HepG2 (cell line): ENCODE data around the gene C17orf58. TPM values are rescaled to one million over a fixed set of nuclear protein-coding genes. Genes with fewer than 3 reads are reported as not detected.

ENCODE experiments used
- ATAC-seq: fragments of 200-7000 bp; cut with Tn5 transposase; 3 replicates; pipeline ENCODE4 v1.9.1; 2020; ENCODE audit warnings: mild to moderate bottlenecking, moderate library complexity
- BruUV-seq: library from RNA; stranded (reverse); fragments of 400-500 nt; replicated peaks from 2 replicates; lab custom pipeline; 2021; lab: Mats Ljungman, UMichigan
- CTCF ChIA-PET: fragments of 300-600 bp; formaldehyde crosslinking; extraction: SDS; loops from one replicate; lab custom pipeline; 2021; ENCODE audit warnings: low total read pairs, inconsistent platforms, low intra/inter-chr PET ratio; lab: Yijun Ruan, JAX
- POLR2A ChIA-PET: fragments of 350-600 bp; sonication (Branson Sonifier 250); formaldehyde crosslinking; loops from one replicate; lab custom pipeline; 2020; ENCODE audit warnings: antibody characterized with exemption, inconsistent platforms; lab: Yijun Ruan, JAX
- DNase-seq: peaks from one replicate; pipeline ENCODE4 v3.0.0-alpha.2; 2015; ENCODE audit warnings: low spot score
- FAIRE-seq: peaks from 3 replicates; lab custom pipeline; 2011; peaks lifted over from hg19 to GRCh38; lab: Jason Lieb, UNC
- H2AFZ ChIP-seq: one replicate; pipeline ENCODE4 v1.6.1; 2011; ENCODE audit warnings: low read length, inconsistent platforms
- H3K27ac ChIP-seq: fragments of 300-600 bp; 3 replicates; pipeline ENCODE4 v1.8.0; 2011; ENCODE audit warnings: mixed run types, mild to moderate bottlenecking, mixed read lengths, low read length, inconsistent platforms; ENCODE audit not compliant: insufficient read depth; ENCODE audit errors: extremely low read length
- H3K27me3 ChIP-seq, 2 experiments: fragments of 200-600 bp in 1 of 2; 2 replicates in 1 of 2; 3 replicates in 1 of 2; pipeline versions ENCODE4 v1.6.0 to v1.8.0; 2011; ENCODE audit warnings: low read length in 2 of 2, mild to moderate bottlenecking in 2 of 2, moderate library complexity in 2 of 2, inconsistent platforms in 1 of 2; ENCODE audit not compliant: insufficient read depth in 2 of 2, control insufficient read depth in 1 of 2
- H3K36me3 ChIP-seq, 2 experiments: fragments of 200-600 bp in 1 of 2; replicated peaks in 1 of 2; 2 replicates in 1 of 2; 3 replicates in 1 of 2; pipeline versions ENCODE4 v1.5.1 to v1.8.0; 2011; ENCODE audit warnings: low read length in 2 of 2, inconsistent platforms in 1 of 2; ENCODE audit not compliant: insufficient read depth in 2 of 2, control insufficient read depth in 1 of 2
- H3K4me1 ChIP-seq: 2 replicates; pipeline ENCODE4 v1.5.1; 2012; ENCODE audit warnings: low read length, inconsistent platforms; ENCODE audit not compliant: insufficient read depth
- H3K4me2 ChIP-seq: 2 replicates; pipeline ENCODE4 v1.6.0; 2011; ENCODE audit warnings: low read depth, low read length, inconsistent platforms
- H3K4me3 ChIP-seq, 3 experiments: fragments of 200-600 bp in 1 of 3; sonication (generic), shearing (Covaris generic) in 1 of 3; replicated peaks in 1 of 3; 2 replicates each; pipeline ENCODE4 v1.5.1; 2011 to 2016; ENCODE audit warnings: low read length in 3 of 3, inconsistent platforms in 2 of 3, low read depth in 2 of 3, mild to moderate bottlenecking in 2 of 3, control low read depth in 1 of 3, mixed read lengths in 1 of 3; ENCODE audit not compliant: insufficient read depth in 1 of 3
- H3K79me2 ChIP-seq: one replicate; pipeline ENCODE4 v1.6.1; 2011; ENCODE audit warnings: low read length, inconsistent platforms; ENCODE audit not compliant: insufficient read depth
- H3K9ac ChIP-seq: 2 replicates; pipeline ENCODE4 v1.6.0; 2011; ENCODE audit warnings: mild to moderate bottlenecking, low read depth, low read length, inconsistent platforms; ENCODE audit not compliant: insufficient read depth
- H3K9me3 ChIP-seq: 2 replicates; pipeline ENCODE4 v1.5.1; 2012; ENCODE audit warnings: mild to moderate bottlenecking, low read length
- H4K20me1 ChIP-seq: 2 replicates; pipeline ENCODE4 v1.6.0; 2011; ENCODE audit warnings: inconsistent platforms, mild to moderate bottlenecking, low read length, moderate library complexity; ENCODE audit not compliant: insufficient read depth
- GABPA ChIP-seq, 2 experiments: IDR thresholded peaks; 2 replicates each; pipeline ENCODE4 v1.6.1; 2011 to 2016; ENCODE audit warnings: low read depth in 2 of 2, low read length in 1 of 2, missing biosample characterization in 1 of 2, missing genetic modification characterization in 1 of 2
- GATAD2A ChIP-seq: IDR thresholded peaks from 2 replicates; pipeline ENCODE4 v1.6.1; 2016
- HNRNPL ChIP-seq: fragments of 200-400 bp; formaldehyde crosslinking; IDR thresholded peaks from 2 replicates; pipeline ENCODE4 v1.6.1; 2017; ENCODE audit warnings: mild to moderate bottlenecking, low read depth, low read length
- JDP2 ChIP-seq: sonication (generic); formaldehyde crosslinking; IDR thresholded peaks from 2 replicates; pipeline ENCODE4 v1.8.1; 2022; ENCODE audit warnings: missing genetic modification reagents, borderline replicate concordance
- JUN ChIP-seq: sonication (generic); formaldehyde crosslinking; IDR thresholded peaks from 2 replicates; pipeline ENCODE4 v1.4.0; 2020; ENCODE audit warnings: mild to moderate bottlenecking, missing genetic modification reagents
- KLF15 ChIP-seq: sonication (generic); formaldehyde crosslinking; IDR thresholded peaks from 2 replicates; pipeline ENCODE4 v1.8.1; 2023; ENCODE audit warnings: borderline replicate concordance, mild to moderate bottlenecking, inconsistent platforms, missing genetic modification reagents, mixed read lengths
- NCOR1 ChIP-seq: fragments of 200-600 bp; sonication (generic); IDR thresholded peaks from 2 replicates; pipeline ENCODE4 v1.7.0; 2017; ENCODE audit warnings: antibody characterized with exemption, low read length, borderline replicate concordance
- NKX3-1 ChIP-seq: sonication (generic); formaldehyde crosslinking; IDR thresholded peaks from 2 replicates; pipeline ENCODE4 v1.5.0; 2020; ENCODE audit warnings: missing genetic modification reagents
- NR2F6 ChIP-seq, 2 experiments: IDR thresholded peaks; 2 replicates each; pipeline ENCODE4 v1.6.1; 2016; ENCODE audit warnings: antibody characterized with exemption in 1 of 2, mild to moderate bottlenecking in 1 of 2
- POLR2A ChIP-seq, 2 experiments: IDR thresholded peaks; 2 replicates each; pipeline ENCODE4 v1.6.1; 2011; ENCODE audit warnings: low read depth in 2 of 2, low read length in 2 of 2, mild to moderate bottlenecking in 1 of 2, moderate library complexity in 1 of 2; ENCODE audit not compliant: insufficient read depth in 1 of 2
- REL ChIP-seq: sonication (generic); formaldehyde crosslinking; conservative IDR thresholded peaks from 2 replicates; pipeline ENCODE4 v1.8.0; 2022; ENCODE audit warnings: mild to moderate bottlenecking, missing genetic modification reagents, moderate library complexity
- SIN3A ChIP-seq: IDR thresholded peaks from 2 replicates; pipeline ENCODE4 v1.6.1; 2011; ENCODE audit warnings: low read depth, mild to moderate bottlenecking, control low read depth, low read length, borderline replicate concordance
- YEATS4 ChIP-seq: sonication (generic); formaldehyde crosslinking; IDR thresholded peaks from 2 replicates; pipeline ENCODE4 v1.4.0; 2020; ENCODE audit warnings: missing genetic modification reagents, borderline replicate concordance
- ZBTB8A ChIP-seq: sonication (generic); formaldehyde crosslinking; IDR thresholded peaks from 2 replicates; pipeline ENCODE4 v1.4.0; 2020; ENCODE audit warnings: mild to moderate bottlenecking, low read depth, missing genetic modification reagents, borderline replicate concordance
- ZFYVE20 ChIP-seq: sonication (generic); formaldehyde crosslinking; IDR thresholded peaks from 2 replicates; pipeline ENCODE4 v1.8.0; 2023; ENCODE audit warnings: low read depth, mild to moderate bottlenecking, moderate library complexity, missing genetic modification reagents, borderline replicate concordance
- ZNF160 ChIP-seq: sonication (generic); formaldehyde crosslinking; IDR thresholded peaks from 2 replicates; pipeline ENCODE4 v1.8.0; 2022; ENCODE audit warnings: mild to moderate bottlenecking, inconsistent platforms, missing genetic modification reagents
- ZNF264 ChIP-seq: sonication (generic); formaldehyde crosslinking; IDR thresholded peaks from 2 replicates; pipeline ENCODE4 v1.4.0; 2020; ENCODE audit warnings: missing genetic modification reagents
- WGBS: methylation state at CpG from one replicate; pipeline ENCODE4 v1.1.6; 2017; ENCODE audit warnings: low lambda C conversion rate; 5-methylcytosine and 5-hydroxymethylcytosine counted together
- in situ Hi-C: cut with HindIII; loops from 2 replicates; pipeline ENCODE4 v1.10.0; 2017; ENCODE audit warnings: low pct_unique_long_range_greater_than_20kb; ENCODE audit not compliant: extremely low pct_ligation_motif_present
- intact Hi-C: fragments of 100-400 bp; cut with micrococcal nuclease; formaldehyde crosslinking; loops from one replicate; pipeline ENCODE4 v1.10.0; 2022; ENCODE audit not compliant: unreplicated experiment
- polyA plus RNA-seq, 8 experiments: library from polyadenylated mRNA; depleted of rRNA in 3 of 8; stranded (reverse) in 7 of 8; unstranded in 1 of 8; fragments of >200 nt; fragmentation: Illumina TruSeq in 4 of 8; extraction: Trizol in 4 of 8; gene quantifications; 2 replicates each; pipeline versions ENCODE4 v1.2.1 to v1.2.3, GENCODE V29; 2011 to 2016; ENCODE audit warnings: low read depth in 4 of 8, missing spikeins in 1 of 8, mixed read lengths in 1 of 8; ENCODE audit not compliant: insufficient read depth in 1 of 8
- total RNA-seq, 5 experiments: library from RNA; depleted of rRNA; stranded (reverse); fragments of >200 nt; fragmentation: Illumina TruSeq; extraction: Trizol; gene quantifications; 2 replicates each; pipeline ENCODE4 v1.2.3, GENCODE V29; 2016; ENCODE audit warnings: low read depth in 1 of 5
- TF ChIP-seq, protein P1 (sequence below): IDR thresholded peaks from 2 replicates; pipeline ENCODE4 v1.6.1; 2016; ENCODE audit warnings: low read depth, control low read depth
- TF ChIP-seq, protein P2 (sequence below): sonication (generic); formaldehyde crosslinking; conservative IDR thresholded peaks from 2 replicates; pipeline ENCODE4 v1.8.1; 2023; ENCODE audit warnings: missing genetic modification reagents

The C17orf58 gene
- total and polyA plus RNA-seq, 2 of the 13 experiments (the other 11 are each of a cell fraction or from before 2014, with no cell fraction given), result 15.6 to 15.8 TPM

DNA sequence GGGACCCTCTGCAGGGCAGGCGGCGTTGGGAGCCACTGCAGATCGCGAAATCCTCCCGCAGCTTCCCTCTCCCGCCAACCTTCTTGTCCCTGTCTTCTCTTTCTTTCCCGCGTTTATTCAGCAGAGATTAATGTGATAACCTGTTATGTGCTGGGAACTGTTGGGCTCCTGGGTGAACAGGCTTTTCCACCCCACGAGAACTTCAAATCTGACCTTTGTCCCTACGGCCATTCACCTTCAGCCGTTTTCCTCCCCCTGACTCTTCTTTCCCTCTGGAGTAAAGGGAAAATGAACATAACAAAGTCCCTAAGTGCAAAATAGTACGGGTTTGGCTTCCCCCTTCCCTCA, 24.1 kb upstream of the C17orf58 start:
- BruUV-seq, result TSS peak; percentile 98
- H3K4me3 ChIP-seq, result peak overlapping the region; percentile 65 to 75 (median 67)
- peak overlapping the region; percentile 90 for H2AFZ ChIP-seq
- no peaks in the 10 kb centered on the region; a peak in 1 of 5 replicates for H3K27me3 ChIP-seq
- H3K4me1 ChIP-seq, result peaks cover 44% of the 10 kb centered on the region
- under 1% methylated on average over 12 of the region's 12 CpGs for WGBS
- no peaks in the 10 kb centered on the region for H3K79me2 ChIP-seq
- intact Hi-C loops (loop anchor here (1.0 to 2.0 kb wide), 2 partner anchors 8 to 14 kb away; partner anchors contain the start of gene KPNA2), in situ Hi-C loops (no loop called here)
- DNase-seq, result peak; percentile 41
- H3K36me3 ChIP-seq, result no peaks in the 10 kb centered on the region
- ChIA-PET POLR2A (interaction anchor here (1.1 to 2.1 kb wide), 15 partner anchors 9 to 492 kb away, joined by 3 to 44 read pairs (median 4); partner anchors contain the start of genes BPTF, C17orf58, KPNA2 and PRKAR1A), CTCF (no interaction called here)
- H3K4me2 ChIP-seq, result peak overlapping the region; percentile 85
- peak overlapping the region; percentile 92 for H3K27ac ChIP-seq
- H3K9ac ChIP-seq, result peak overlapping the region; percentile 85
- H3K9me3 ChIP-seq, result no peaks in the 10 kb centered on the region
- peak; percentile 67 for FAIRE-seq
- no peaks in the 10 kb centered on the region for H4K20me1 ChIP-seq
- ATAC-seq, result no peak; the same call in 2 of the 3 replicates
- TF ChIP-seq KLF15, result no peak
- TF ChIP-seq, protein P1, sequence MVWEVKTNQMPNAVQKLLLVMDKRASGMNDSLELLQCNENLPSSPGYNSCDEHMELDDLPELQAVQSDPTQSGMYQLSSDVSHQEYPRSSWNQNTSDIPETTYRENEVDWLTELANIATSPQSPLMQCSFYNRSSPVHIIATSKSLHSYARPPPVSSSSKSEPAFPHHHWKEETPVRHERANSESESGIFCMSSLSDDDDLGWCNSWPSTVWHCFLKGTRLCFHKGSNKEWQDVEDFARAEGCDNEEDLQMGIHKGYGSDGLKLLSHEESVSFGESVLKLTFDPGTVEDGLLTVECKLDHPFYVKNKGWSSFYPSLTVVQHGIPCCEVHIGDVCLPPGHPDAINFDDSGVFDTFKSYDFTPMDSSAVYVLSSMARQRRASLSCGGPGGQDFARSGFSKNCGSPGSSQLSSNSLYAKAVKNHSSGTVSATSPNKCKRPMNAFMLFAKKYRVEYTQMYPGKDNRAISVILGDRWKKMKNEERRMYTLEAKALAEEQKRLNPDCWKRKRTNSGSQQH (CRISPR knock-in tag), result 0 out of 2 replicates have a peak, but pooled peaks have one; percentile 1
- TF ChIP-seq YEATS4 (CRISPR knock-in tag), result peak; percentile 26; the same call in 1 of the 2 replicates
- TF ChIP-seq JUN (CRISPR knock-in tag), result no peak
- 0 out of 2 replicates have a peak, but pooled peaks have one; percentile 11 for TF ChIP-seq NCOR1
- no peak for TF ChIP-seq ZFYVE20 (CRISPR knock-in tag)
- TF ChIP-seq ZBTB8A (CRISPR knock-in tag), result peak; percentile 58; the same call in 1 of the 2 replicates
- no peak for TF ChIP-seq GABPA (IDR thresholded peaks at IDR 0.05; ENCODE audit: low read depth, low read length)
- TF ChIP-seq GABPA (CRISPR knock-in tag; IDR thresholded peaks at IDR 0.05; ENCODE audit: low read depth), result 0 out of 2 replicates have a peak, but pooled peaks have one; percentile 22
- TF ChIP-seq GATAD2A (CRISPR knock-in tag), result peak; percentile 47; the same call in 1 of the 2 replicates
- peak in 1 of 2 experiments; percentile 8; a peak in 1 of 4 replicates for TF ChIP-seq POLR2A (IDR thresholded peaks at IDR 0.05; ENCODE audit: insufficient read depth in 1 of 2, low read depth in 2 of 2, low read length in 2 of 2)
- TF ChIP-seq ZNF264, result peak; percentile 37; the same call in 1 of the 2 replicates
- TF ChIP-seq JDP2 (CRISPR knock-in tag), result 0 out of 2 replicates have a peak, but pooled peaks have one; percentile 3
- peak; percentile 11; the same call in 1 of the 2 replicates for TF ChIP-seq NKX3-1
- TF ChIP-seq, protein P2, sequence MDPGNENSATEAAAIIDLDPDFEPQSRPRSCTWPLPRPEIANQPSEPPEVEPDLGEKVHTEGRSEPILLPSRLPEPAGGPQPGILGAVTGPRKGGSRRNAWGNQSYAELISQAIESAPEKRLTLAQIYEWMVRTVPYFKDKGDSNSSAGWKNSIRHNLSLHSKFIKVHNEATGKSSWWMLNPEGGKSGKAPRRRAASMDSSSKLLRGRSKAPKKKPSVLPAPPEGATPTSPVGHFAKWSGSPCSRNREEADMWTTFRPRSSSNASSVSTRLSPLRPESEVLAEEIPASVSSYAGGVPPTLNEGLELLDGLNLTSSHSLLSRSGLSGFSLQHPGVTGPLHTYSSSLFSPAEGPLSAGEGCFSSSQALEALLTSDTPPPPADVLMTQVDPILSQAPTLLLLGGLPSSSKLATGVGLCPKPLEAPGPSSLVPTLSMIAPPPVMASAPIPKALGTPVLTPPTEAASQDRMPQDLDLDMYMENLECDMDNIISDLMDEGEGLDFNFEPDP (CRISPR knock-in tag), result peak; percentile 6; the same call in 1 of the 2 replicates
- 0 out of 2 replicates have a peak, but pooled peaks have one; percentile 19 for TF ChIP-seq REL (CRISPR knock-in tag)
- TF ChIP-seq NR2F6 (IDR thresholded peaks at IDR 0.05), result peak; percentile 48; the same call in 1 of the 2 replicates
- no peak for TF ChIP-seq NR2F6 (CRISPR knock-in tag; IDR thresholded peaks at IDR 0.05)
- TF ChIP-seq HNRNPL, result 0 out of 2 replicates have a peak, but pooled peaks have one; percentile 6
- peak; percentile 45; the same call in 1 of the 2 replicates for TF ChIP-seq SIN3A
- no peak for TF ChIP-seq ZNF160 (CRISPR knock-in tag)
